HG02678 (cell line): Measurements from ENCODE around the gene SYNRG.

ENCODE experiments used
- ATAC-seq: cut with Tn5 transposase; IDR thresholded peaks from one replicate; pipeline ENCODE4 v1.9.1; 2021; ENCODE audit warnings: mild to moderate bottlenecking, moderate library complexity; ENCODE audit not compliant: unreplicated experiment

SYNRG gene

DNA sequence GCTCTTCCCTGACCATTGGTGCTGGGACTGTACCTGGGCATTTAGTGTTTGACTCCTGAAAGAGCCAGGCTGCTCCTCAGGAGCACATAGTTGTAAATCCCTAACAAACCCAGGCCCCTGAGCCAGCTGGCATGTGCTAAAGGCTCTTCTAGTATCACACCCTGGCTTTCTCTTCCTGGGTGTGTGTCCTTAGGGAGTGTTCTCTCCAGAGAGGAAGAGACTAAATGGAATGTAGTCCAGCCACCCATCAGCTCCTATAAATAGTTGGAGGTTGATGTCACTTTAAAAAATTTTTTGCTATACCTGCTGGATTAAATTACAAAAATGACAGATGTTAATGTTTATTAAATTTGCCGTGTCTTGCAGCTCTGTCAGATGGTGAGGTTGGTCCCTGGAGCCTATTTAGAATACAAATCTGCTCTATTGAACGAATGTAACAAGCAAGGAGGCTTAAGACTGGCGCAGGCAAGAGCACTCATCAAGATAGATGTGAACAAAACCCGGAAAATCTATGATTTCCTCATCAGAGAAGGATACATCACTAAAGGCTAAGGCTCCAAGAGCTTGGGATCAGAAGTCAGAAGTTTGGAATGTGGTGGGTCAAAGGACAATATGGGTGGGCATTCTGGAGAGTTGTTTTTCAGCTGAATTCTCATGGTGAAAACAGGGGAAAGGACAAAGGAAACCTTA lies 132.6 kb downstream of the SYNRG start:
- no peak for ATAC-seq

DNA sequence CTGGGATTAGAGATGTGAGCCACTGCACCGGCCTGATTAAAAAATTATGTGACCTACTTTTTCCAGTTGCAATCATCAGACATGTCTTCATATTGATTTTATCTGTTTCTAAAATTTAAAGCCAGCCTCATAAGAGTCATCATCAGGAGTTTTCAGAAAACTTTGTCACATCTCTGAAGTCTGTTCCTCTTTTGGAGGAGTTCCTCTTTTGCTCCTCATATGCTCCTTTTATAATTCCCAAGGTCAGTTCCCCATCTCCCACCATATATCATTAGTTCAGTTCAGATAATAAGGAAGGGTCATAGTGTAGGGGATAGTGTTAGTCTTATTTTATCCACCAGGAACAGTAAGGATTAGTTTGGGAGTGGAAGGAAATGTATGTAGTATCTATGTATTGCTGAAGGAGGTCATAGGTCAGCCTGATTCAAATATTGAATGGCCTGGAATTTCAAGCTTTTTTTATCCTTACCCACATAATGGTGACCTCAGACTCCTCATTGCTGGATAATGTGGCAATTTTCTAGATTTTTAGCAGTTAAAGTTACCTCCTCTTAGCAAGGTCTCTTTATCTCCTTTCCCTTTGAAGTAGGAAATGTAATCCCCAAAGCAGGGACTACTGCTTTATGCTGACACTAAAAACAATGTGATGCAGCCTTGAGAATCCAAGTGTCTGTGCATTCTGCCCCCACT lies 133.3 kb downstream of the SYNRG start:
- no peak for ATAC-seq

DNA sequence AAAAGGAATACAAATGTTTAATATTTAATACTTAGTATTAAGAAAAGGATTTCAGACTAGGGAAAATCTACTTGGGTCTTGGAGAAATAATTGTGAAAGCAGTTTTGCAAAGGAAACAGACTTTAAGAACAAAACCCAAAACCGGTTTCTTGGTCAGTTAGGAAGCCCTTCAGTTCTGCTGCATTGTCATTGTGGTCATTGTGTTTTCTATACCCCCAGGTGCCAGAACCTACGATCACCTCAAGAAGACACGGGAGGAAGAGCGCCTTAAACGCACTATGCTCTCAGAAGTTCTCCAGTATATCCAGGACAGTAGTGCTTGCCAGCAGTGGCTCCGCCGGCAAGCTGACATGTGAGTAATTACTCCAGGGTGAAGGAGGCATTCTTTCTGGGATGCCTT lies 139.0 kb downstream of the SYNRG start:
- no peak for ATAC-seq

DNA sequence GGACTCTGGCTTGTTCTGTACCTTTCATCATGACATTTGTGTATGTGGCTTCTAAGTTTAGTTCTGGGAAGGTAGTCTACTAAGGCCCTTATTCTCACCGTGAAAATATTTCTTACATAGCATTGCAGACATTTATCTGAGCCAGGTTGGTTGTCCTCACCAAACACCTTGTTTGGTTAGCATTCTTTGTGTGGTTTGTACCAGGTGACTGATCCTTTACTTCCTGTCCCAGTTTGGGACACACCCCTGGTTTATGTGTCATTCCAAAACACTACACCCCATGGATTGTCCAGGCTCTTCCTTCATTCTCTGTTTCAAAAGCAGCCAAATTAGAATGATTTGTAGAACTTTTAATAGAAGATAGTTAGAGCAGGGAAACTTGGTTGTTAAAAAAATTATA lies 142.7 kb downstream of the SYNRG start:
- ATAC-seq, result no peak

DNA sequence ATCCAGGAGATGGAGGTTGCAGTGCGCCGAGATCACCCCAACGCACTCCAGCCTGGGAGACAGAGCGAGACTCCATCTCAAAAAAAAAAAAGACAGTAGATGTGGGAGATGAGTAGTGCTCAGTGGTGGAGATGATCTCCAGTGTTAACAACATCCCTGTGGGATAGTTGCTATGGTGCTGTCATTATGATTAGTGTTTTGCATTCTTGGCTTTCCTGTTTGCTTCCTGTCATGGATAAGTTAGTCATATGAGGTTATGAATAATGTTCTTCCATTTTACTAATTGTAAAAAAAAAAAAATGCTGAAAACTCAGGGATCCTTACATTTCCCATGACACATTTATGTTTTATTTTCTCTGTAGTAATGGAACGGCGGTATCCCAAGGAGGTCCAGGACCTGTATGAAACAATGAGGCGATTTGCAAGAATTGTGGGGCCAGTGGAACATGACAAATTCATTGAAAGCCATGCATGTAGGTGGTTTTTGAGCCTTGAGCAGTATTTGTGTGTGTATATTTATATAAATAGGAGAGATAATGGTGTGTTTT lies 144.1 kb downstream of the SYNRG start:
- ATAC-seq, result no peak
